ENCODE data around the gene BASP1.
"Not testable (repeated sequence)": the region's sequence is repeated elsewhere in the genome, so short reads cannot be mapped to it uniquely, and the experiment has no call there.

Gene BASP1

GRCh38 chr5:17224858-17225511 lies 7.6 kb downstream of the BASP1 start:
- DNase-seq = no peak

DNA sequence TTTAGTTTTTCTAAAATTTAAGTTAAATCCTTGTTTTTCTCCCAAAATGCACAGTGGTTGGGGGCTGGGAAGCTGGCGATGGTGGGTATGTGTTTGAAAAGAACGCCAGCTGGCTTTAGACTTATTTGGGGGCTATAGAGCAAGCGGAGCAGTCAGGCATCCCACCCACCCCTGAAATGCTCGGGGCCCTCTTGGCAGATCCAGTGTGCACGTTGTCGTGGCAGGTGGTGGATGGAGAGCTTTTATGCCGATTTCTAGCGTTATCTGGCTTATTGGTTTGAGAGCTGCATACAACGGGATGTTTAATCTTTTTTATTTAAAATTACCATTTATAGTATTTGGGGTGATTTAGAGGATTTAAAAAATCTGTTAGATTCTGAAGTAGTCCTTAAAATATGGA lies 8.1 kb downstream of the BASP1 start:
- DNase-seq = no peak

GRCh38 chr5:17227868-17228267 lies 10.4 kb downstream of the BASP1 start:
- DNase-seq = no peak

DNA sequence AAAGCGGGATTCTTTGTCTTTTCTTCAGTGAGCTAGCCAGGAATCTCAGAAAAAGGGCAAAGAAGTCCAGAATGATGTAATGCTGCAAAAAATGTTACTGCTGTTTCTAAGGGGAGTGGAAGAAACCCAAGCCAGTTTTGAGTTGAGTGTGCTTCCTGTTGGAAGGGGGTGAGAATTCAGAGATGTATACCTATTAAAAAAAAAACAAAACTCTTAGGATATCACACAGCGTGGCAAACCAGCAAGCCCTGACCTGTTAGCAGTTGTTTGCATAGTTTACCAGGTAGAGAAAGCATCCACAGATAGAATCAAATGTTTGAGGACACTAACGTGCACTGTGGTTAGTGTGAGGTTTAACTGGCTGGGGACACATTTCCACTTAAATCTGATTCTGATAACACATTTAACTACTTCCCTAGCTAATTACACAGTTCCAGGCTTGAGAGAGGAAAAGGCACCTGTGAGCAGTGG lies 11.4 kb downstream of the BASP1 start:
- no peak for DNase-seq

GRCh38 chr5:17229313-17229712 lies 11.9 kb downstream of the BASP1 start:
- DNase-seq = no peak

GRCh38 chr5:17230191-17230590 lies 12.8 kb downstream of the BASP1 start:
- no peak for DNase-seq

GRCh38 chr5:17230808-17231525 lies 13.5 kb downstream of the BASP1 start:
- DNase-seq = no peak

DNA sequence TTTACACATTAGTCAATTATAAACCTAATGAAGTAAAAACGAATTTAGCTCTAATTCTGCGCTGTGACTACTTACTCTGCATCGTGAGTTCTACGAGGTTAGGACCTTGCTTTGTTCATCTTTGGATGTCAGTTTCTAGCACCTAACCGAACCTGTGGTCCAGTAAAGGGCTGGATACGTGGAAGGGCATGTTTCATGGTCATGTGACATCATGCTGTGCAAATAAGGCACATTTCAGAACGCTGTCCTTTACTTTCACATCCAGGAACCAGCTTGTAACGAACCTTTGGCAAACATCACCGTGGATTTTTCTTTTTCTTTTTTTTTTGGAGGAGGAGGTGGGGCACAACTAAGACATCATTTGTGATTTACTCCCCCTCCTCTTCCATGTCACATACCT lies 15.0 kb downstream of the BASP1 start:
- no peak for DNase-seq

DNA sequence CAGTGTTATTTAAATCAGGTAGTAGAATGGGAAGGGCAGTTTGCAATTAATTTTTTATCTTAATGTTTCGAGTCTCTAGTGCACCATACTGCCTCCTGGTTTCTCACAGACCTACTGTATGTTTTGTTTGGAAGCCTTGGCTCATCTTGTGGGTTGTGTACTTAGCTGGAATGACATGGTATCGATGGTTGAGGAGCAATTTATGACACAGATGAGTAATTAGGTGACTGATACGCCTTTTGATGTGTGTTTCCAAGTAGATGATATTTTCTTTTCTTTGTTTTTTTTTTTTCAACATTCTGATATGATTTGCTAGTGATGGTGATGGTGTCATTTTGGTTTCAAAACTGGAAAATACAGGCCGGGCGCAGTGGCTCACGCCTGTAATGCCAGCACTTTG lies 16.1 kb downstream of the BASP1 start:
- no peak for DNase-seq

DNA sequence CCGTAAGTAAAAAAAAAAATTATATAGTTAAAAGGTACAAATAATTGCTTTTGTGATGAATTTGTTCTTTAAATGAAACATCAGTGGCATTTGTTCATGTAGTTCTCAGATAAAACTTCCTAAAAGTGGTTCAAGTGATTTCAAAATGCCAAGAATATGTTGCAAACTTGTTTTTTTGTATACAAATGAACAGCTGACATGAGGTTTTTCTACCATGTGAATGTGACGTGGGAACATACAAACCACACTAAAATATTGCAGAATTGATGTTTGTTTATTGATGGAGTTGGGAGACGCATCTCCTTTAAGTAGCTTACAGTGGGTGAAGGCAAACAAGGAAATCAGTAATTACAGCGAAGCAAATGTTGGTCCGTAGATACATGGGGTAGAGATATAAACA lies 16.9 kb downstream of the BASP1 start:
- DNase-seq = no peak

GRCh38 chr5:17235731-17236330 lies 18.4 kb downstream of the BASP1 start:
- no peak for DNase-seq

DNA sequence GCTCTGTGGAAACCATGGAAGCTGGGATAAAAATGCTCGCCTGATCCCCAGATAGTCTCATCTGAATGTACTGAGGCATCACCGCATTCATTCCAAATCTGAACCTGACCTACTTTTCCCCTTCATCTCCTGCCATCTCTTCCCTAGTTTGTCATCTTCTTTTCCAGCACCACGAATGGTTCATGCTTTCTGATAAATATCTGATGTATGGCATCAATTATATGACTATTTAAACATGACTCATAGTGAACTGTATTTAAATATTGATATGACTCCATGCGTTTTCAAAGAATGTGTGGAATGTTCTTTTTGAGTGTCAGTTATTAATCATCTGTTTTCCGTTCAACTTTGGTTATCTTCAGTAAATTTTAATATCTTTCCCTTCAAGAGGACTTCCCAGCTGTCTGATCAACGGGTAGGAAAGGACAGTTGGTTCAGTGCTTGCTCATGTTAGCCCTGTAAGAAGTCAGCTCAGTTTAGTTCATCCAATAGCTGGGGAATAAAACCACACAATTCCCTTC lies 21.1 kb downstream of the BASP1 start:
- DNase-seq = no peak

GRCh38 chr5:17239953-17240352 lies 22.5 kb downstream of the BASP1 start:
- DNase-seq = no peak

DNA sequence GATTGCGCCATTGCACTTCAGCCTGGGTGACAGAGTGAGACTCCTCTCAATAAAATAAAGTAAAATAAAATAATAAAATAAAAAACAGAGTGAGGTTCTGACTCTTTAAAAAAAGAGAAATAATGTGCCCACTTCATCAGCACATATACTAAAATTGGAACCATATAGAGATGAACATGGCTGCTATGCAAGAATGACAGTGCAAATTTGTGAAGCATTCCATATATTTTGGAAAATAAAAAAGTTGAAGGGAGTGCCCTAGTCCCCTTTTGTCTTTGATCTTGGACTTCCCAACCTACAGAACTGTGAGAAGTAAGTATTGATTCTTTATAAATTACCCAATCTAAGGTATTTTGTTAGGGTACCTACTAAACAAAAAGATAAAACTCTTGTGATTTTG lies 23.1 kb downstream of the BASP1 start:
- no peak for DNase-seq

DNA sequence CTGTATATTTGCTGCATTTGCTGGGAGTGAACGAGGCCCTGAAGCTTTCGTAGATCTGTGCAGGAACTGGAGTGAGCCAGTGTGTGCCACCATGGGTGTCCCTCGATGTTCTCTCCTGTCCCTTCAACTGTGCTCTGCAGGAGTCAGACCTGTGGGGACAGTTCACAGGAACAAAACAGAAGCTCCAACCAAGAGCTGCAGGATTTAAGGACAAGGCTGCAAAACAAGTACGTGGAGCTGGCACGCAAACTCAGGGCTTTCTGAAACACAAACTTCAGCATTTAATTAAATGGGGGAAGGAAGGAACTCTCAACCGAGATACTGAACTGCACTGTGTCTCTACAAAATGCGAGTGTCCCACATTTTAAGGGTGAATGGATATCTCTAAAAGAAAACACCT lies 24.2 kb downstream of the BASP1 start:
- DNase-seq = no peak

- no peak for DNase-seq
Observed at GRCh38 chr5:17243287-17244063, 26.0 kb downstream of the BASP1 start.

- DNase-seq = no peak
Observed at GRCh38 chr5:17249029-17249634, 31.7 kb downstream of the BASP1 start.

DNA sequence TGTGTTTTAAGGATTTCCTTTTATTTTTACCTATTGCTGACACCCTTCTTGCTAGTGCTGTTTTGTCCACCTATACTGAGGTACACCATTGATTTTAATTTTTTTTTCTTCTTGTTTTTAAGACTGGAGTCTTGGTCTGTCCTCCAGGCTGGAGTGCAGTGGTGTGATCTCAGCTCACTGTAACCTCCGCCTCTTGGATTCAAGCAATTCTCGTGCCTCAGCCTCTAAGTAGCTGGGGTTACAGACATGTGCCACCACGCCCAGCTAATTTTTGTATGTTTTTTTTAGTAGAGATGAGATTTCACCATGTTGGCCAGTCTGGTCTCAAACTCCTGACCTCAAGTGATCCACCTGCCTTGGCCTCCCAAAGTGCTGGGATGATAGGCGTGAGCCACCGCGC lies 32.4 kb downstream of the BASP1 start:
- not testable (repeated sequence) for DNase-seq

- no peak for DNase-seq
Observed at GRCh38 chr5:17252543-17252942, 35.1 kb downstream of the BASP1 start.

GRCh38 chr5:17255471-17256021 lies 38.1 kb downstream of the BASP1 start:
- DNase-seq = no peak

DNA sequence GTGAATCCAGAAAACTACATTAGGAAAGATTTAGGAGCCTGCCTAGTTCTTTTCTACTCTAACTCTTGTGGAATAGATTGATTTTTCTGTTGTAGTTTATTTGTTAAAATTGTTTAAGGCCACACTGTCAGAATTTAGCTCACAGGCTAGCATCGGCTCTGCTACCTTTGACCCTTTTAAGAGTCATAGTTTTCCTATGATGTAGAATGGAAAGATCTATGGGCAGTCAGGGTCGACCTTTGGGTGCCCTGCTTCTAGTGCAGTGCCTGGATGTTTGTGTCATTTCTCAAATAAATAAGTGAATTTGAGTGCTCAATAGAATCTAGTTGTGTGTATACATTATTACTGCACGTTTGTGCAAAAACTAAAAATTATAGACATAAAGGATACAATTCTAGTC lies 38.7 kb downstream of the BASP1 start:
- no peak for DNase-seq

DNA sequence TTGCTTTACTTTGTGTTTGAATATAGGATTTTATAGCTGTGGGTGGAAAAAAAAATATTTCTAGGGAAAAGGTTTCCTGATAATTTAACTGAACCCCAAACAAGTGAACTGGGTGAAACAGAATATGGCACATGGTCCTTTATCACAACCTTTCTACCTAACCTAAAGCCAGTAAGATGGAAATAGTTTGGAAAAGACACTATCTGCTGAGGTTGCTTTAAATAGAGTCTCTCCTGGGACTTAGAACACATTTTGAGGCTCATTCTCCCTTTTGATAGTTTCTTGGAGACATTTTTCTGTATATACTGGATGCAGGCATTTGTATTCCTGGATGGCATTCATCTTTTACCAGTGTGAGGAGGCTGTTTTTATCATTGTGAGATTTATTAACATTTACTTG lies 39.4 kb downstream of the BASP1 start:
- no peak for DNase-seq

All from stimulated activated CD4-positive, alpha-beta T cell treated with anti-CD3 and anti-CD28 coated beads, Interleukin-15, amount 100 ng/mL, for 24 hours (primary cell).